ENCODE data around the gene CAPN3. TPM values are rescaled to one million over a fixed set of nuclear protein-coding genes. Genes with fewer than 3 reads are reported as not detected.

The CAPN3 gene
- total and polyA plus RNA-seq, 2 experiments from 2014 or later: 2.2 to 5.7 TPM

- DNase-seq: no peak
- Histone ChIP-seq H4K20me1 (ENCODE audit: insufficient read depth) (no peaks in the 10 kb centered on the region), H3K36me3 (ENCODE audit: low read depth) (no peaks in the 10 kb centered on the region), H2AFZ (no peak overlapping the region), H3K9me2 (ENCODE audit: insufficient read depth) (no peaks in the 10 kb centered on the region), H3K4me1 (ENCODE audit: insufficient read depth) (no peaks in the 10 kb centered on the region), H3K27me3 (replicated peaks; ENCODE audit: insufficient read depth) (no peaks in the 10 kb centered on the region), H3K9me3 (ENCODE audit: low read depth) (no peaks in the 10 kb centered on the region), H3K4me2 (ENCODE audit: unreplicated experiment) (no peak overlapping the region), H3K4me3 (no peak overlapping the region), H3K79me2 (ENCODE audit: insufficient read depth) (no peaks in the 10 kb centered on the region), H3K27ac (no peak overlapping the region), H3F3A (ENCODE audit: insufficient read depth) (no peaks in the 10 kb centered on the region), H3K9ac (no peak overlapping the region)
- TF ChIP-seq EZH2phosphoT487 (IDR thresholded peaks at IDR 0.05; ENCODE audit: insufficient read depth, low read depth) (no peak), EZH2 (IDR thresholded peaks at IDR 0.05; ENCODE audit: insufficient read depth, poor library complexity, severe bottlenecking) (no peak)
- WGBS, 2 experiments (ENCODE audit: low coverage in 1 of 2, low lambda C conversion rate in 2 of 2, missing lambda C conversion rate in 2 of 2): 76 to 77% methylated on average over 4 of the region's 4 CpGs
- in situ Hi-C loops (cut with MboI): no loop called here
Observed at GRCh38 chr15:42384597-42384996, 25.3 kb downstream of the CAPN3 start.

- H3F3A ChIP-seq (ENCODE audit: insufficient read depth): no peaks in the 10 kb centered on the region
- no peaks in the 10 kb centered on the region for H3K27me3 ChIP-seq (replicated peaks; ENCODE audit: insufficient read depth)
- no peak overlapping the region for H3K9ac ChIP-seq
- H3K4me3 ChIP-seq: no peak overlapping the region
- H2AFZ ChIP-seq: no peak overlapping the region
- H3K9me3 ChIP-seq (ENCODE audit: low read depth): no peaks in the 10 kb centered on the region
- DNase-seq: peak; percentile 57
- 55 to 61% methylated on average over 5 of the region's 5 CpGs for WGBS, 2 experiments (ENCODE audit: low coverage in 1 of 2, low lambda C conversion rate in 2 of 2, missing lambda C conversion rate in 2 of 2)
- no peak overlapping the region for H3K4me2 ChIP-seq (ENCODE audit: unreplicated experiment)
- H3K27ac ChIP-seq: no peak overlapping the region
- no peaks in the 10 kb centered on the region for H4K20me1 ChIP-seq (ENCODE audit: insufficient read depth)
- no peaks in the 10 kb centered on the region for H3K36me3 ChIP-seq (ENCODE audit: low read depth)
- H3K9me2 ChIP-seq (ENCODE audit: insufficient read depth): no peaks in the 10 kb centered on the region
- no peaks in the 10 kb centered on the region for H3K79me2 ChIP-seq (ENCODE audit: insufficient read depth)
- TF ChIP-seq EZH2phosphoT487 (IDR thresholded peaks at IDR 0.05; ENCODE audit: insufficient read depth, low read depth) (no peak), EZH2 (IDR thresholded peaks at IDR 0.05; ENCODE audit: insufficient read depth, poor library complexity, severe bottlenecking) (no peak)
- in situ Hi-C loops (cut with MboI): no loop called here
- no peaks in the 10 kb centered on the region for H3K4me1 ChIP-seq (ENCODE audit: insufficient read depth)
Observed at GRCh38 chr15:42385206-42385979, 26.1 kb downstream of the CAPN3 start.

GRCh38 chr15:42385980-42386700 is 26.8 kb downstream of the CAPN3 start:
- H3K4me1 ChIP-seq (ENCODE audit: insufficient read depth): no peaks in the 10 kb centered on the region
- TF ChIP-seq EZH2 (IDR thresholded peaks at IDR 0.05; ENCODE audit: insufficient read depth, poor library complexity, severe bottlenecking) (no peak), EZH2phosphoT487 (IDR thresholded peaks at IDR 0.05; ENCODE audit: insufficient read depth, low read depth) (no peak)
- H2AFZ ChIP-seq: no peak overlapping the region
- H3K4me2 ChIP-seq (ENCODE audit: unreplicated experiment): no peak overlapping the region
- H3K27me3 ChIP-seq (replicated peaks; ENCODE audit: insufficient read depth): no peaks in the 10 kb centered on the region
- H3K4me3 ChIP-seq: no peak overlapping the region
- H3K9me3 ChIP-seq (ENCODE audit: low read depth): no peaks in the 10 kb centered on the region
- no peak for DNase-seq
- WGBS, 2 experiments (ENCODE audit: low coverage in 1 of 2, low lambda C conversion rate in 2 of 2, missing lambda C conversion rate in 2 of 2): 91 to 93% methylated on average over 12 of the region's 12 CpGs
- H3K79me2 ChIP-seq (ENCODE audit: insufficient read depth): no peaks in the 10 kb centered on the region
- in situ Hi-C loops (cut with MboI): no loop called here
- H4K20me1 ChIP-seq (ENCODE audit: insufficient read depth): no peaks in the 10 kb centered on the region
- no peak overlapping the region for H3K27ac ChIP-seq
- no peaks in the 10 kb centered on the region for H3K36me3 ChIP-seq (ENCODE audit: low read depth)
- no peaks in the 10 kb centered on the region for H3K9me2 ChIP-seq (ENCODE audit: insufficient read depth)
- H3F3A ChIP-seq (ENCODE audit: insufficient read depth): no peaks in the 10 kb centered on the region
- no peak overlapping the region for H3K9ac ChIP-seq

- no peaks in the 10 kb centered on the region for H3K79me2 ChIP-seq (ENCODE audit: insufficient read depth)
- TF ChIP-seq EZH2phosphoT487 (IDR thresholded peaks at IDR 0.05; ENCODE audit: insufficient read depth, low read depth) (no peak), EZH2 (IDR thresholded peaks at IDR 0.05; ENCODE audit: insufficient read depth, poor library complexity, severe bottlenecking) (no peak)
- no peak for DNase-seq
- H3K4me3 ChIP-seq: no peak overlapping the region
- no peak overlapping the region for H3K9ac ChIP-seq
- no peaks in the 10 kb centered on the region for H4K20me1 ChIP-seq (ENCODE audit: insufficient read depth)
- H2AFZ ChIP-seq: no peak overlapping the region
- H3K4me1 ChIP-seq (ENCODE audit: insufficient read depth): no peaks in the 10 kb centered on the region
- H3K4me2 ChIP-seq (ENCODE audit: unreplicated experiment): no peak overlapping the region
- in situ Hi-C loops (cut with MboI): no loop called here
- H3K9me2 ChIP-seq (ENCODE audit: insufficient read depth): no peaks in the 10 kb centered on the region
- H3K27me3 ChIP-seq (replicated peaks; ENCODE audit: insufficient read depth): no peaks in the 10 kb centered on the region
- H3K27ac ChIP-seq: no peak overlapping the region
- no peaks in the 10 kb centered on the region for H3F3A ChIP-seq (ENCODE audit: insufficient read depth)
- WGBS, 2 experiments (ENCODE audit: low coverage in 1 of 2, low lambda C conversion rate in 2 of 2, missing lambda C conversion rate in 2 of 2): 89 to 91% methylated on average over 8 of the region's 8 CpGs
- H3K36me3 ChIP-seq (ENCODE audit: low read depth): no peaks in the 10 kb centered on the region
- H3K9me3 ChIP-seq (ENCODE audit: low read depth): no peaks in the 10 kb centered on the region
Observed at GRCh38 chr15:42387603-42388002, 28.3 kb downstream of the CAPN3 start.

All from GM23248 (cell line).